Pons (tissue), 1 donor: ENCODE data around the gene MYOM1.
A peak's percentile ranks its signal among the peaks of the same experiment; 100 is the strongest.
"Not testable (repeated sequence)": the region's sequence is repeated elsewhere in the genome, so short reads cannot be mapped to it uniquely, and the experiment has no call there.

Source experiments
- DNase-seq: peaks from one replicate; pipeline ENCODE4 v3.0.0-alpha.2; 2016; ENCODE audit warnings: low spot score

Gene MYOM1

DNA sequence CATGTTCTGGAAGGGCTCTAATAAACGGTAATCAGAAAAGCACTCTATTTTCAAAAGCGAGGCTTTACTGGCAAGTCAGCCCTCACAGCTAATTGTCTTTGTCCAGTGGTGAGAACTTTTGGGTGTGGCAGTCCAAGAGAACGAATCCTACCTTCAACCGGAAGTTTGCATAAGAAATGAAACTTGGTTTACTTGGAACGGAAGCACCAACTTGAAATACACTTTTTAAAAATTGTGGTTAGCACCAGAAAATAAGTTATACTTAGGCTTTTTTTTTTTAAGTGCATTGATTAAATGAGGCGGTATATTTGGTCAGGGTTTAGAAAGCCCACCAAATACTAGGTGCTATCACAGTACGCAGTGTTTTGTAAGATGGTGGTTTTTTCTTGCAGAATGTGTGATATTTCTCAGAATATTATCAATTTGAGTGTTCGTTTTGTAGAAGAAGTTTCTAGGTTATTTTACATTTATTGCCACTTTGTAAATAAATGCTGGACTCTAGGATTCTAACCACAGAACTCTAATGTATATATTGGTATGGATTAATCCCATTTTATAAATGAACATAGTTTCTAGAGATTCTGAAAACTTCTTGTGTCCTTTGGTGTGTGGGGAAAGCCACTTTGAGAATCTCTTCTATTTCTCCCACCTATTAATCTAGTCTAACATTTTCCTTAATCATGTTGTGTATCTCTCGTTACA, 29.0 kb upstream of the MYOM1 start:
- DNase-seq, result peak; percentile 32

DNA sequence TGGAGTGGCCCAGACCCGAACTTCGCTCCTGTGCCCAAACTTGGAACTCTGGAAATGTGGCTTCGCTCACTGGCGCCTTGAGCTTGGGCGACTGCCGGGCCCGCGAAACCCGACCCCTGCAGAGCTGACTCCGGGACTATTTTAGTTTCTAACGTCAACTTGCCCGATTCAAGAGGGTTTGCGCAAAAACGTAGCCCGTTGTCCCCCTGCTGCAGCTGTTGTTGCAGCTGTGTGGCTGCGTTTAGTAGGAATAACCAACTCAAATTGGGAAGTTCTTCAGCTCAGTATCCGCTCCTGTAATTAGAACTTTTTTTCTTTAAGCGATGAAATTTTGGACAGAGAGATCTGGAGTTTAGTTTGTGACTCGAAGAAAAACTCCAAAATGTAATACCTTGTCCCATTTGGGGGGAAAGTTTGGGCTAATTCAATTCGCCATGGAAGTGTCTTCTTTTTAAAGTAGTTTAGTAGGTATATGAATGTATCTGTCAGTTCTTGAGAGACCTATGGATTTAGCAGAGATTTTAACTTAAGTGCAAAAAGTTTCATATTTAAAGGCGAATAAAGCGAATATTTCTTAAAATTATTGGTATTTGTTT, 28.4 kb upstream of the MYOM1 start:
- DNase-seq, result peak; percentile 38

DNA sequence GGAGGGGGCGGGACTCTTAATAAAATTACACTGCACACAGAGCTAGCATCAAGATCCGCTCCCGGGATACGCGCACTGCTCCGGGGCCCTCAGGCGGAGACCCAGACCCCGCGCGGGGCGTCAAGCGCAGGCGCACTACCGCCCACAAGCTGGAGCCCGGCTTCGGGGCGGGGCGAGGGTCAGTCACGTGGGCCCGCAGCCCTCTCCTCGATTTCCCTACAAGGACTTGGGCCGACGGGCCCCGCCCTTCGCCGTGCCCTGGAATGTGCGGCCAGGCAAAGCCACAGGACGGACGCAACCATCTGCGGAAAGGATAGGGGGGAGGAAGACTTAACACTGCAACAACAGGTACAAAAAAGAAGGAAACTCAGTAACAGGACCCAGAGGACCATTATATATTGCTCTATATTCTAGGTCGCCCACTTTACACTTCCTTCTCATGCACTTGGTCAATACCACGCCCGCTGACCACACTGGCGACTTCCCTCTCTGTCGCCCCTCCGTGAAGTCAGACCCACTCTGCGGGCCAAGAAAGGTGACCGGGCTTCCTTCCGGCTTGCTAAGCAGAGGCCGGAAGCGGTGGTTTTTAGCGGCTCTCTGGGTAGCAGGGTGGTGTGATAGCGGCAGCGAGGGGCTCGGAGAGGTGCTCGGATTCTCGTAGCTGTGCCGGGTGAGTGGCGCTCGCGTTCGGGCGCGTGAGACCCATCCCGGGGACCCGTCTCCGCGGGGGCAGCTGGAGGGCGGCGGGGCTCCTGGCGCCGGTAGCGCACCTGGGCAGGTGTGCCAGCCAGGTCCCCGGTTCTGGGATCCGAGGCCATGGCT, 27.7 kb upstream of the MYOM1 start, which contains the start of gene MYL12A:
TSS of gene MYL12A (plus strand) at position 562 of the 822 bp plus-strand sequence. CDS start 5,447 bp downstream, outside the sequence.
- DNase-seq, result peak; percentile 97

GRCh38 chr18:3246635-3247239, 27.0 kb upstream of the MYOM1 start:
- DNase-seq, result no peak

DNA sequence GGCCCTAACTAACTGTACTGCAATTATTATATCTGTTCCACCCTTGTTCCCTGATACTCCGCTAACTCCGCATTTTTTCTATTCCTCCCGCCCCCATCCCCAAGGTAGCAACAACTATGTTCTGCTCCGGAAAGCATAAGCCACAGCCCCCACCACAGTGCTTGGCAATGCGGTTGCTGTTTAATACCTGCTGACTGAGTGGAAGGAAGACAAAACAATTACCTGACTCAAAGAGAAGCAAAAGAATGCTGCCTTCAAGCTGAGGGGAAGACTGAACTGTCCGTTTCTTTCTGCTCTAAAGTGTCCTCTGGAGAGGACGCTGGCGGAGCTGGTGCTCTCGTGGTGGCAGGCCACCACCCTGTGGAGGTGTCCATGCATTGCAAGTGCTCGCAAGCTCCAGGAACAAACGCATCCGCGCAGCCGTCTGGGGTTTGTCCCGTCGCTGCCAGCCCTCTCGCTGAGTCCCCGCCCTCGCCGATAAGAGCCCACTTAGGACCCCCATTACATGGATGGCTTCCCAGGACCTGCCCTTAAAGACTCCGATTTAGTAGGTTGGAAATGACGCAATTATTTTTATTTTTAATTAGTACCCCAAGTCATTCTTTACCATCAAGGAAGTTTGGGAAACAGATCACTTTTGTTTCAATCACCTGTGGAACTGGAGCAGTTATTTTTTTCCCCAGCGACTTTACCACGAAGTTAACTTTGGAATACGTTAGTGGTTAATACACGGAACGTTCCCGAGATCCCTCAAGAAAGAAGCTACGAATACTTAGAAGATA, 26.3 kb upstream of the MYOM1 start:
- peak; percentile 91 for DNase-seq

DNA sequence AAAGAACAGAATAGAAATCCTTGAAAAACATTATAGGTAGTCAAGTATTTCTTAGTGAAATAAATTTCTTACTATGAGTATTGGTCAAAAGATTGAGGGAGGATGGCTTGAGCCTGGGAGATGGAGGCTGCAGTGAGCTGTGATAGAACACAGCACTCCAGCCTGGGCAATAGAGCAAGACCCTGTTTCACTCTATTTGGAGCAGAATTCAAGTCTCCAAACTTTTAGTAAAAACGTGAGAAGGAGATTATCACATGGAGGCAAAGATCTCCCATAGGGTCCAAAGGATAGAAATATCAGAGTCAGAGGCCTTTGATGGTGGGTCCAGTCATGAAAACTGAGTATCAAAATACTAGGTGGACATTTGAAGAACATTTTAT, 25.4 kb upstream of the MYOM1 start:
- no peak for DNase-seq

- DNase-seq, result no peak
Observed at GRCh38 chr18:3238742-3239141, 19.0 kb upstream of the MYOM1 start.

GRCh38 chr18:3236470-3236869, 16.7 kb upstream of the MYOM1 start:
- no peak for DNase-seq

GRCh38 chr18:3235846-3236245, 16.1 kb upstream of the MYOM1 start:
- DNase-seq, result no peak

- no peak for DNase-seq
Observed at GRCh38 chr18:3234457-3234856, 14.7 kb upstream of the MYOM1 start.

- DNase-seq, result no peak
Observed at GRCh38 chr18:3233433-3234168, 13.8 kb upstream of the MYOM1 start.

- DNase-seq, result no peak
Observed at GRCh38 chr18:3233004-3233403, 13.2 kb upstream of the MYOM1 start.

- no peak for DNase-seq
Observed at GRCh38 chr18:3230401-3231334, 10.9 kb upstream of the MYOM1 start.

GRCh38 chr18:3226048-3226447, 6.3 kb upstream of the MYOM1 start:
- DNase-seq, result no peak

DNA sequence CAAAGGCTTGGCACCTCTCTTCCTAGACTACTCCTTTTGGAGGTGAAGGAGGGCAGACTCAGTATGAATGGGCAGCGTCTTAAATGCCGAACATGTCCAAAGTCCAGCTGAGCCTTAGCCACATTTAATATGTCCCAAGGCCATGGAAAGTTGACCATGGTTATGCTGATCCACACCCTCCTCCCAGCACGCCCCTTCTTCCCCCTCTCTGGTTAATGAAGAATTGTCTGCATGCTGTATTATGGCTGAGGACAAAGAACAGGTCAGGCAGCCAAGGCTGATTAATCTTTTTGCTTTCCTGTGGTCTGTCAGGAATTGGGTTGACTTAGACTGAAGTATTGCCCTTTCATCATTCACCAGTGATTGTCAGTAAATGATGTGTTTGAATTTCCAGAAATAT, 5.8 kb upstream of the MYOM1 start:
- no peak for DNase-seq

GRCh38 chr18:3224223-3224622, 4.5 kb upstream of the MYOM1 start:
- no peak for DNase-seq

GRCh38 chr18:3223356-3223755, 3.6 kb upstream of the MYOM1 start:
- DNase-seq, result no peak

GRCh38 chr18:3221496-3221895, 1.7 kb upstream of the MYOM1 start:
- DNase-seq, result no peak

- DNase-seq, result not testable (repeated sequence)
Observed at GRCh38 chr18:3220868-3221267, 1.1 kb upstream of the MYOM1 start.

GRCh38 chr18:3219241-3219630, 532 bp downstream of the MYOM1 start:
- no peak for DNase-seq
